Common myeloid progenitor, CD34-positive (primary cell): Measurements from ENCODE around the gene IFT172.
"Not testable (repeated sequence)": the region's sequence is repeated elsewhere in the genome, so short reads cannot be mapped to it uniquely, and the experiment has no call there.

Experiments used
- CTCF ChIA-PET: fragments of 350-600 bp; sonication (Branson Sonifier 250); formaldehyde crosslinking; loops from one replicate; lab custom pipeline; 2021; ENCODE audit warnings: antibody characterized with exemption; lab: Charles Lee
- POLR2A ChIA-PET: fragments of 350-600 bp; sonication (Branson Sonifier 250); formaldehyde crosslinking; loops from one replicate; lab custom pipeline; 2021; ENCODE audit warnings: antibody characterized with exemption; lab: Charles Lee
- DNase-seq, 3 donors: peaks; one replicate each; pipeline versions ENCODE4 v3.0.0 to v3.0.0-alpha.2; 2013
- H3K27ac ChIP-seq, 2 experiments: 1 replicate in 1 of 2; 2 replicates in 1 of 2; pipeline ENCODE4 v1.7.0; 2013; ENCODE audit warnings: inconsistent platforms in 2 of 2, low read length in 2 of 2, mild to moderate bottlenecking in 2 of 2, low read depth in 1 of 2, moderate library complexity in 1 of 2; ENCODE audit not compliant: severe bottlenecking in 2 of 2, insufficient read depth in 1 of 2, poor library complexity in 1 of 2
- H3K27me3 ChIP-seq, 5 experiments: replicated peaks in 2 of 5; 1 replicate in 3 of 5; 2 replicates in 2 of 5; pipeline versions ENCODE4 v1.6.1 to v1.7.0; 2013; ENCODE audit warnings: low read length in 4 of 5, mild to moderate bottlenecking in 2 of 5, moderate library complexity in 2 of 5, inconsistent platforms in 1 of 5; ENCODE audit not compliant: insufficient read depth in 5 of 5, control insufficient read depth in 4 of 5
- H3K36me3 ChIP-seq, 4 experiments: 1 replicate in 2 of 4; 2 replicates in 2 of 4; pipeline versions ENCODE4 v1.6.1 to v1.7.0; 2013; ENCODE audit warnings: low read length in 3 of 4, control low read depth in 1 of 4, mild to moderate bottlenecking in 1 of 4; ENCODE audit not compliant: control insufficient read depth in 4 of 4, insufficient read depth in 4 of 4
- H3K4me1 ChIP-seq, 4 experiments: 1 replicate in 3 of 4; 2 replicates in 1 of 4; pipeline versions ENCODE4 v1.6.1 to v1.7.1; 2013; ENCODE audit warnings: low read length in 3 of 4, mild to moderate bottlenecking in 3 of 4, control low read depth in 1 of 4, inconsistent platforms in 1 of 4, moderate library complexity in 1 of 4; ENCODE audit not compliant: control insufficient read depth in 4 of 4, insufficient read depth in 4 of 4; ENCODE audit errors: control extremely low read depth in 1 of 4
- H3K4me3 ChIP-seq, 7 experiments: 1 replicate in 4 of 7; 2 replicates in 3 of 7; pipeline versions ENCODE4 v1.5.1 to v1.7.0; 2013; ENCODE audit warnings: mild to moderate bottlenecking in 7 of 7, low read length in 6 of 7, moderate library complexity in 6 of 7, inconsistent platforms in 2 of 7, low read depth in 2 of 7, control low read depth in 1 of 7; ENCODE audit not compliant: insufficient read depth in 4 of 7, control insufficient read depth in 1 of 7; ENCODE audit errors: extremely low read depth in 1 of 7
- H3K9me3 ChIP-seq, 5 experiments: 1 replicate in 4 of 5; 2 replicates in 1 of 5; pipeline versions ENCODE4 v1.6.1 to v1.7.1; 2013; ENCODE audit warnings: low read length in 4 of 5, mild to moderate bottlenecking in 2 of 5, inconsistent platforms in 1 of 5, low read depth in 1 of 5, moderate library complexity in 1 of 5; ENCODE audit not compliant: control insufficient read depth in 4 of 5, insufficient read depth in 2 of 5; ENCODE audit errors: control extremely low read depth in 1 of 5
- whole genome bisulfite sequencing: methylation state at CpG from one replicate; pipeline ENCODE4 v1.1.5; 2013; ENCODE audit not compliant: insufficient coverage; 5-methylcytosine and 5-hydroxymethylcytosine counted together

The IFT172 gene

DNA sequence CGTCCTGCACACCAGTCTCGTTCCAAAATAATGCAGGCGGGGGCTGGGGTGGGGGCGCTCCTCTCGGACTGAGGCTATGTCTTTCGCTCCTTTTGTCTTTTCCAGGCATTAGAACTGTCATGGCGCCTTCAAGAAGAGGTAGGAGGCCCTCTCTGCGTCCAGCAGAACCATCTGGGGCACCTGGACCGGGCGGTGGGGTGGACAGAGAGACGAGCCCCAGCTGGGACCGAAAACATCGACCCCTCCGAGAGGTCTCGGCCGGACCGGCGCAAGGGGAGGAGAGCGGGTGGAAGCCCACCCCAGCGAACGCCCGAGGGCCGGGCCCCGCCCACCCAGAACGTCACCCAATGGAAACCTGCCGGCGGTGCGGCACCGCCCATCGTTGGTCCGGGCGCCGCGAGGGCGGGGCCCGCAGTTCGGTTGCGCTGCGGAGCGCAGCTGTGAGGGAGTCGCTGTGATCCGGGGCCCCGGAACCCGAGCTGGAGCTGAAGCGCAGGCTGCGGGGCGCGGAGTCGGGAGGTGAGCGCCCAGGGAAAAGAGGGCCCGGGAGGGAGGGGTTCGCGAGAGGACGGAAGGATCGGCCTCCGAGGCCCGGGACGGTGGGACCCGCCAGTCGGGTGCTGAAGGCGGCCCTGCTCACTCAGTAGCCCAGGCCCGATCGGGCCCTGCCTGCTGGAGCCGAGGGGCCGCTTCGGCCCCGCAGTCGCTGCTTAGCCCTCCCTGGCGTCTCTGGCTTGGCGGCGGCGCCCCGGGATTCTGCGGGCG, 61.1 kb downstream of the IFT172 start, which contains the start of gene NRBP1:
Gene NRBP1, plus strand, starts transcription at position 419 of the 765 bp plus-strand sequence. CDS start 4,643 bp downstream, outside the sequence.
- no peaks in the 10 kb centered on the region for H3K9me3 ChIP-seq
- under 1% methylated on average over 66 of the region's 75 CpGs for WGBS
- peaks cover 0 to 9% (median 5%) of the 10 kb centered on the region in 4 experiments for H3K36me3 ChIP-seq
- ChIA-PET POLR2A (interaction anchor here (2.2 kb wide), 1 partner anchor 19 kb away, joined by 10 read pairs; the partner anchor contains the start of gene PPM1G), CTCF (interaction anchor here (1.0 to 6.9 kb wide), 6 partner anchors 8 to 47 kb away, joined by 3 to 45 read pairs (median 4); partner anchors contain the start of genes PPM1G and ZNF513)
- H3K4me3 ChIP-seq, result peak within 1 kb of the TSS; percentile 61 to 96 (median 92)
- no peaks in the 10 kb centered on the region for H3K27me3 ChIP-seq
- peaks cover 12 to 28% (median 19%) of the 10 kb centered on the region in 4 experiments for H3K4me1 ChIP-seq
- peak; percentile 87 to 92 (median 92) for DNase-seq
- peak within 1 kb of the TSS; percentile 92 to 96 for H3K27ac ChIP-seq

GRCh38 chr2:27427863-27428212, 61.7 kb downstream of the IFT172 start:
- H3K36me3 ChIP-seq, result peaks cover 0 to 4% (median 0%) of the 10 kb centered on the region in 4 experiments
- peak overlapping the region; percentile 92 to 96 for H3K27ac ChIP-seq
- 40% methylated on average over 4 of the region's 7 CpGs for WGBS
- peaks cover 12 to 28% (median 19%) of the 10 kb centered on the region in 4 experiments for H3K4me1 ChIP-seq
- H3K27me3 ChIP-seq, result no peaks in the 10 kb centered on the region
- H3K4me3 ChIP-seq, result peak overlapping the region; percentile 61 to 96 (median 92)
- ChIA-PET CTCF (interaction anchor here (1.0 to 6.9 kb wide), 4 partner anchors 19 to 46 kb away, joined by 3 to 45 read pairs (median 4); partner anchors contain the start of genes PPM1G and ZNF513), POLR2A (interaction anchor here (2.2 kb wide), 1 partner anchor 18 kb away, joined by 10 read pairs; the partner anchor contains the start of gene PPM1G)
- no peak for DNase-seq
- no peaks in the 10 kb centered on the region for H3K9me3 ChIP-seq

- WGBS, result 100% methylated on average over 5 of the region's 10 CpGs
- DNase-seq, CTCF ChIA-PET: not testable (repeated sequence)
These were observed 64.5 kb downstream of the IFT172 start for GRCh38 chr2:27425039-27425438.

DNA sequence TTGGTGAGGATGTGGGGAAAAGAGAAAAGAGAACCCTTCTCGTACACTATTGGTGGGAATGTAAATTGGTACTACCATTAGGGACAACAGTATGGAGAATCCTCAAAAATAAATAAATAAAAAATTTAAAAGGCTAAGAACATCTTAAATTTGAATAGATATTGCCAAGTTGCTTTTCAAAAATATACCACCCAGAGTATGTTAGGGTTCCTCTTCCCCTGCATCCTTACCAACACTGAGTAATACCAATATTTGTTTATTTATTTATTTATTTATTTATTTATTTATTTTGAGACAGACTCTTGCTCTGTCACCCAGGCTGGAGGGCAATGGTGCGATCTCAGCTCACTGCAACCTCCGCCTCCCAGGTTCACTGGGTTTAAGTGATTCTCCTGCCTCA, 66.6 kb downstream of the IFT172 start:
- no peaks in the 10 kb centered on the region for H3K36me3 ChIP-seq
- ChIA-PET POLR2A (no interaction called here), CTCF (no interaction called here)
- no peak for DNase-seq
- H3K27me3 ChIP-seq, result no peaks in the 10 kb centered on the region
- H3K9me3 ChIP-seq, result no peaks in the 10 kb centered on the region
- H3K27ac ChIP-seq, result no peak overlapping the region
- peaks cover 0 to 7% (median 3%) of the 10 kb centered on the region in 4 experiments for H3K4me1 ChIP-seq
- no peak overlapping the region for H3K4me3 ChIP-seq
- WGBS, result 100% methylated on average over 2 of the region's 3 CpGs

More at GRCh38 chr2:27425039-27425438, 64.5 kb downstream of the IFT172 start:
- not testable (repeated sequence) for H3K27ac ChIP-seq, H3K27me3 ChIP-seq, H3K4me3 ChIP-seq, H3K9me3 ChIP-seq, H3K36me3 ChIP-seq
- POLR2A ChIA-PET, result interaction anchor here (0.7 kb wide), 1 partner anchor 390 kb away, joined by 4 read pairs; no protein-coding TSS in a partner anchor
- peaks cover 7 to 21% (median 13%) of the 10 kb centered on the region in 4 experiments for H3K4me1 ChIP-seq

DNA sequence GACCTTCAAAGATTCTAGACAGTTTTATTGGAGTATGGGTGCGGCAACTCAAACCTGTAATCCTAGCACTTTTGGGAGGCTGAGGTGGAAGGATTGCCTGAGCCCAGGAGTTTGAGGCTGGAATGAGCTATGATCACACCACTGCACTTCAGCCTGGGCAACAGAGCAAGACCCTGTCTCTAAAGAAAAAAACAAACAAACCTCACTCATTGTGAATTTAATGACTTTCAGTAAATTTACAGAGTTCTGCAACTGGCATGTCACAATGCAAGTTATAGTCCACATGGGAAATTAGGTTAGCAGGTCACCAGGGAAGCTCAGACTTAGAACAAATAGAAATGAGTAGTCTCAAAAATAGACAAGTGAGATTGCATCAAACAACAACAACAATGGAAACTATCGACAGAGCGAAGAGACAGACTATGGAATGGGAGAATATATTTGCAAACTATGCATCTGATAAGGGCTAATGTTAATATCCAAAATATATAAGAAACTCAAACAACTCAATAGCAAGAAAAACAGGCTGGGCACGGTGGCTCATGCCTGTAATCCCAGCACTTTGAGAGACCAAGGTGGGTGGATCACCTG, 67.8 kb downstream of the IFT172 start:
- no peaks in the 10 kb centered on the region for H3K9me3 ChIP-seq
- H3K4me3 ChIP-seq, result no peak overlapping the region
- WGBS, result 100% methylated on average over 1 of the region's 4 CpGs
- DNase-seq, result no peak
- H3K4me1 ChIP-seq, result no peaks in the 10 kb centered on the region
- POLR2A ChIA-PET, result interaction anchor here (1.2 kb wide), 1 partner anchor 12 kb away, joined by 3 read pairs; no protein-coding TSS in a partner anchor
- no peaks in the 10 kb centered on the region for H3K27me3 ChIP-seq
- H3K27ac ChIP-seq, result no peak overlapping the region
- CTCF ChIA-PET, result interaction anchor here (0.7 to 0.9 kb wide), 2 partner anchors 12 kb away, joined by 3 read pairs; partner anchors contain the start of gene PPM1G
- H3K36me3 ChIP-seq, result no peaks in the 10 kb centered on the region

DNA sequence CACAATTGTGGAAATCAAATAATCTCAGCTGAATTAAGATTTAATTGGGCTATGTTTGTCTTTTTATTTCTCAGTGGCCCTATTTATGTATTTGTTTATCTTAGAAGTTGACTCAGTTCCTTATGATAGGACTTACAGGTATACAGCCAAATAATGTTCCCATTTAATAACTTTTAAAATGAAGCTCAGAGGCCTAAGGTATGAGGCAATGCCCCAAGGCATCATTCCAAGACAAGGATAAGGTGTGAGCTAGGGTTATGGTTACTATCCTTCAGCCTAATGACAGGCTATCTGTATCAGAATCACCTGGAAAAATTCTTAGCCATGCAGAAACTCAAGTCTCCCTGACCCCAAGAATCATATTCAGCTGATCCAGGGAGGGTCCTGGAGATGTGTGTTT, 68.5 kb downstream of the IFT172 start:
- H3K4me3 ChIP-seq, result no peak overlapping the region
- no peaks in the 10 kb centered on the region for H3K9me3 ChIP-seq
- ChIA-PET CTCF (interaction anchor here (0.9 to 1.3 kb wide), 2 partner anchors 8 to 11 kb away, joined by 3 read pairs; partner anchors contain the start of genes NRBP1 and PPM1G), POLR2A (interaction anchor here (0.6 to 1.2 kb wide), 2 partner anchors 10 to 11 kb away, joined by 3 read pairs; no protein-coding TSS in a partner anchor)
- no peak overlapping the region for H3K27ac ChIP-seq
- no peaks in the 10 kb centered on the region for H3K36me3 ChIP-seq
- no peaks in the 10 kb centered on the region for H3K27me3 ChIP-seq
- H3K4me1 ChIP-seq, result no peaks in the 10 kb centered on the region
- DNase-seq, result no peak
